IMR-90 (cell line): Measurements from ENCODE around the gene EXOC6. TPM values are rescaled to one million over a fixed set of nuclear protein-coding genes. Genes with fewer than 3 reads are reported as not detected.

Experiments used
- ATAC-seq: fragments of 200-7000 bp; cut with Tn5 transposase; 2 replicates; pipeline ENCODE4 v1.9.1; 2020; ENCODE audit warnings: low read depth, mild to moderate bottlenecking, moderate library complexity
- BruUV-seq: library from RNA; stranded (reverse); fragments of 400-500 nt; replicated peaks from 2 replicates; lab custom pipeline; 2021; lab: Mats Ljungman, UMichigan
- CTCF ChIA-PET: fragments of 300-600 bp; formaldehyde crosslinking; extraction: SDS; loops from one replicate; lab custom pipeline; 2021; ENCODE audit warnings: antibody characterized with exemption; lab: Yijun Ruan, JAX
- POLR2A ChIA-PET: fragments of 300-600 bp; sonication (Branson Sonifier 250); formaldehyde crosslinking; loops from one replicate; lab custom pipeline; 2022; ENCODE audit warnings: antibody characterized with exemption; ENCODE audit not compliant: unreplicated experiment; lab: Charles Lee
- DNase-seq: peaks from one replicate; pipeline ENCODE4 v3.0.0; 2013
- H2AFZ ChIP-seq: replicated peaks from 2 replicates; pipeline ENCODE3; 2013; ENCODE audit warnings: low read length, mild to moderate bottlenecking; ENCODE audit not compliant: poor library complexity
- H2AK5ac ChIP-seq: 2 replicates; pipeline ENCODE4 v1.6.1; 2013; ENCODE audit warnings: low read depth, low read length, inconsistent platforms
- H2AK9ac ChIP-seq: replicated peaks from 2 replicates; pipeline ENCODE3; 2013; ENCODE audit warnings: mild to moderate bottlenecking, low read depth, low read length, moderate library complexity; ENCODE audit not compliant: poor library complexity
- H2BK120ac ChIP-seq: 2 replicates; pipeline ENCODE4 v1.6.1; 2013; ENCODE audit warnings: low read depth, low read length, inconsistent platforms
- H2BK15ac ChIP-seq: 3 replicates; pipeline ENCODE4 v1.6.1; 2013; ENCODE audit warnings: low read depth, low read length, inconsistent platforms
- H2BK20ac ChIP-seq: 2 replicates; pipeline ENCODE4 v1.6.1; 2013; ENCODE audit warnings: low read depth, mild to moderate bottlenecking, inconsistent platforms, low read length, moderate library complexity
- H2BK5ac ChIP-seq: 2 replicates; pipeline ENCODE4 v1.6.1; 2013; ENCODE audit warnings: mild to moderate bottlenecking, low read depth, low read length, inconsistent platforms; ENCODE audit not compliant: poor library complexity, severe bottlenecking
- H3K14ac ChIP-seq: replicated peaks from 2 replicates; pipeline ENCODE4 v1.6.1; 2013; ENCODE audit warnings: low read depth, low read length, inconsistent platforms
- H3K18ac ChIP-seq: 2 replicates; pipeline ENCODE4 v1.6.1; 2013; ENCODE audit warnings: low read depth, low read length, control low read depth
- H3K23ac ChIP-seq: 2 replicates; pipeline ENCODE4 v1.6.1; 2013; ENCODE audit warnings: low read depth, low read length, inconsistent platforms
- H3K27ac ChIP-seq: 2 replicates; pipeline ENCODE4 v1.5.1; 2013; ENCODE audit warnings: mild to moderate bottlenecking, control low read depth, low read length; ENCODE audit not compliant: insufficient read depth
- H3K27me3 ChIP-seq: 2 replicates; pipeline ENCODE4 v1.6.1; 2013; ENCODE audit warnings: low read length; ENCODE audit not compliant: control insufficient read depth, insufficient read depth
- H3K36me3 ChIP-seq: 2 replicates; pipeline ENCODE4 v1.6.1; 2013; ENCODE audit warnings: low read length, mixed read lengths; ENCODE audit not compliant: control insufficient read depth, insufficient read depth
- H3K4ac ChIP-seq: 2 replicates; pipeline ENCODE4 v1.6.1; 2013; ENCODE audit warnings: low read depth, low read length, inconsistent platforms
- H3K4me1 ChIP-seq: 2 replicates; pipeline ENCODE4 v1.6.1; 2013; ENCODE audit warnings: low read length, mixed read lengths; ENCODE audit not compliant: control insufficient read depth, insufficient read depth
- H3K4me2 ChIP-seq: 2 replicates; pipeline ENCODE4 v1.6.1; 2013; ENCODE audit warnings: low read depth, mild to moderate bottlenecking, control low read depth, low read length, moderate library complexity
- H3K4me3 ChIP-seq: 2 replicates; pipeline ENCODE4 v1.5.1; 2013; ENCODE audit warnings: low read depth, mild to moderate bottlenecking, control low read depth, low read length, moderate library complexity; ENCODE audit not compliant: insufficient read depth
- H3K56ac ChIP-seq: 2 replicates; pipeline ENCODE4 v1.6.1; 2013; ENCODE audit warnings: low read length, inconsistent platforms; ENCODE audit not compliant: insufficient read depth; ENCODE audit errors: extremely low read depth
- H3K79me1 ChIP-seq, 2 experiments: 2 replicates each; pipeline ENCODE4 v1.6.1; 2013; ENCODE audit warnings: low read length in 2 of 2, inconsistent platforms in 1 of 2, low read depth in 1 of 2
- H3K9ac ChIP-seq: 2 replicates; pipeline ENCODE4 v1.6.1; 2013; ENCODE audit warnings: low read depth, low read length, control low read depth
- H3K9me1 ChIP-seq: 2 replicates; pipeline ENCODE4 v1.6.1; 2013; ENCODE audit warnings: low read length, inconsistent platforms; ENCODE audit not compliant: insufficient read depth
- H3K9me3 ChIP-seq: 2 replicates; pipeline ENCODE4 v1.6.1; 2013; ENCODE audit warnings: low read length; ENCODE audit not compliant: control insufficient read depth, insufficient read depth
- H4K20me1 ChIP-seq: 2 replicates; pipeline ENCODE4 v1.6.1; 2013; ENCODE audit warnings: low read length, inconsistent platforms; ENCODE audit not compliant: insufficient read depth
- H4K5ac ChIP-seq: 2 replicates; pipeline ENCODE4 v1.6.1; 2013; ENCODE audit warnings: mild to moderate bottlenecking, low read depth, low read length, control low read depth
- H4K8ac ChIP-seq, 2 experiments: 2 replicates each; pipeline ENCODE4 v1.6.1; 2013; ENCODE audit warnings: low read depth in 2 of 2, low read length in 2 of 2, control low read depth in 1 of 2, inconsistent platforms in 1 of 2
- H4K91ac ChIP-seq: 2 replicates; pipeline ENCODE4 v1.6.1; 2013; ENCODE audit warnings: low read depth, low read length, inconsistent platforms; ENCODE audit not compliant: insufficient read depth
- CHD1 ChIP-seq: IDR thresholded peaks from 2 replicates; pipeline ENCODE4 v1.6.1; 2012; ENCODE audit warnings: low read depth, low read length, improper control_type of control experiment
- FOS ChIP-seq: fragments of 150-350 bp; IDR thresholded peaks from 2 replicates; pipeline ENCODE4 v1.6.1; 2016; ENCODE audit warnings: low read depth, low read length
- MAFK ChIP-seq: IDR thresholded peaks from 2 replicates; pipeline ENCODE4 v1.6.1; 2012; ENCODE audit warnings: low read depth, low read length, improper control_type of control experiment
- POLR2A ChIP-seq: IDR thresholded peaks from 2 replicates; pipeline ENCODE4 v1.6.1; 2012; ENCODE audit warnings: mild to moderate bottlenecking, low read depth, low read length
- RFX5 ChIP-seq: IDR thresholded peaks from 2 replicates; pipeline ENCODE4 v1.8.0; 2012; ENCODE audit warnings: low read depth, mild to moderate bottlenecking, low read length, moderate library complexity
- SMC3 ChIP-seq: fragments of 150-350 bp; IDR thresholded peaks from 2 replicates; pipeline ENCODE4 v1.6.1; 2016; ENCODE audit warnings: low read depth, mild to moderate bottlenecking, antibody characterized with exemption, low read length, moderate library complexity
- WGBS, 2 experiments: methylation state at CpG; one replicate each; pipeline versions ENCODE4 v1.1.5 to v1.1.7; 2013; ENCODE audit warnings: missing lambda C conversion rate in 2 of 2; ENCODE audit not compliant: insufficient read length in 1 of 2; ENCODE audit errors: extremely low coverage in 2 of 2; 5-methylcytosine and 5-hydroxymethylcytosine counted together
- dilution Hi-C: fragments of 300-500 bp; cut with HindIII; formaldehyde crosslinking; loops from one replicate; pipeline ENCODE4 v1.14.3; 2018; ENCODE audit warnings: low sequenced_read_pairs; ENCODE audit not compliant: unreplicated experiment
- in situ Hi-C: fragments of 300-500 bp; cut with MboI; formaldehyde crosslinking; loops from 3 replicates; pipeline ENCODE4 v1.14.3; 2019; ENCODE audit warnings: low sequenced_read_pairs, inconsistent platforms, mixed read lengths
- intact Hi-C: fragments of 100-400 bp; cut with micrococcal nuclease; formaldehyde crosslinking; loops from 2 replicates; pipeline ENCODE4 v1.10.0; 2022
- polyA plus RNA-seq, 3 experiments: library from polyadenylated mRNA; depleted of rRNA; stranded (reverse); fragments of >200 nt; gene quantifications; 2 replicates each; pipeline ENCODE4 v1.2.3, GENCODE V29; 2012; ENCODE audit warnings: low replicate concordance in 1 of 3
- total RNA-seq: library from RNA; depleted of rRNA; stranded (reverse); fragments of >200 nt; gene quantifications from 2 replicates; pipeline ENCODE4 v1.2.3, GENCODE V29; 2012

EXOC6 gene
- total and polyA plus RNA-seq, 2 of the 4 experiments (the other 2 are of a cell fraction): 4.5 to 11.5 TPM

DNA sequence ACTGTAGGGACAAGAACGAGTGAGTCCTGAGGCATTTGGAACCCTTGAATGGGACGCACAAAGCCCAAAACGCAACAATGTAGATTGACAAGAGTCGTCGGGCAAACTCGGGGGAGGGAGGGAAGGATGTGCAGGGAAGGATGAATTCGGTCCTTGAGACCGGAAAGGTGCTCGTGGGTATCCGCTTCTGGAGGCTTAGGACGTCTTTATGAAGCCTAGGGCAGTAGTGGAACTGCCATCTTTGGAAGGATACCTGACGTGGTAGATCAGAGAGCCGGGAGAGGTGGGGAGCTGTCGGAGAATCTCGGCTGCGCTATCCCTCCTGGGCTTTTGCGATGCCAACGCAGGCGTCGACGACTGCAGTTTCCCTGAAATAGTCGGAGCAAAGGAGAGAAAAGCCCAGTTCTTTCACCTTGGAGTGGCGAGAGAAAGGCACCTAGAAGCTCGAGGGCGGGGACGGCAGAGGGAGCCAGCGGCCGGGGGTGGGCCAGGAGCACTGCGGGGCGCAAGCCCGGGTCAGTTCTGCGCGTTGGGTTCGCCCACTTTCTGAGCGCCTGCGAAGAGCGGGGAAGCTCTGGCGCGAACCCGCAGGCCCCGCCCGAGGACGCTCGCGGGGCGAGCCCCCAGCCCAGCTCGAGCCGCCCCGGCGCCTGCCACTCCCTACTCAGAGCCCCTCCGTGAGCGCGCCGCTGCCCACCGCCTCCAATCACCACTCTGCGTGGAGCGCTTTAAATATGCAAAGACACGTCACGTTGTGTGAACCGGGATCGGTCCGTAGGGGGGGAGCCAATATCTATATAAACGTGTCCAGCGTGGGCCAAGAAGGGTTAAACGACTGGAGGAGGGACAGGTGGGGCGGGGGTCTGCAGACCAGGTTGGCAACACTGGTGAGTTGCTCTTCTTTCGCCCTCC is 211.9 kb downstream of the EXOC6 start, which contains the start of gene CYP26C1 (continued):
- no peak for TF ChIP-seq SMC3

DNA sequence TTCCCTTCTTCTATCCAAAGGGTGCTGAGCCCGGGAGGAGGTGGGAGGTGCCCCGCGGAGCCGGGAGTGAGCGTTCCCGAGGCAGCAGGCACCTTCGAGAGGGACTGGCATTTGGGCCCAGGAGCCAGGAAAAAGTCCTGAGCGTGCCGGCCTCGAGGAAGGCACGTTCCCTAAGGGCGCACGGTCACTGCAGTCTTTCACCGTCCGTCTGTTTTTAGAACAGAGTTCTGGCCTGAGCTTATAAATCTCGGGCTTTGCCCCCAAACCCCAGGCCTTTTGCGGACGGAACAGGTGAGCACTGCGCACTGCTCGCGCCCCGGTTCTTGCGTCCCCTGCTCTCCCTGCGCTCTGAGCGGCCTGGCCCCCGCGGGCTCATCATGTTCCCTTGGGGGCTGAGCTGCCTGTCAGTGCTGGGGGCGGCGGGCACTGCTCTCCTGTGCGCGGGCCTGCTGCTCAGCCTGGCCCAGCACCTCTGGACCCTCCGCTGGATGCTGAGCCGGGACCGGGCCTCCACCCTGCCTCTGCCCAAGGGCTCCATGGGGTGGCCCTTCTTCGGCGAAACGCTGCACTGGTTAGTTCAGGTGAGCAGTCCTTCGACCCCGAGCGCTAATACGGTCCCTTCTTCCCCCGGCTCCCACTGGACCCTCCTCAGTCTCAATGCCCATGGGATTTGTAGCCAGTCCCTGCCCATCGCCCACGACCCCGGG is 212.7 kb downstream of the EXOC6 start:
- Histone ChIP-seq H3K4me3 (no peak overlapping the region), H3K14ac (no peak overlapping the region), H3K9ac (no peak overlapping the region), H3K27ac (no peak overlapping the region), H3K9me1 (no peaks in the 10 kb centered on the region), H3K56ac (no peak overlapping the region), H2BK15ac (no peak overlapping the region), H4K20me1 (no peaks in the 10 kb centered on the region; the same call in 1 of the 2 replicates), H3K18ac (no peak overlapping the region), H4K91ac (no peak overlapping the region), H2AFZ (no peak overlapping the region), H4K5ac (no peak overlapping the region), H4K8ac (no peak overlapping the region), H2AK9ac (no peak overlapping the region), H2BK20ac (no peak overlapping the region), H3K4me1 (peaks cover 4% of the 10 kb centered on the region; the same call in 1 of the 2 replicates), H3K4me2 (no peak overlapping the region), H3K36me3 (no peaks in the 10 kb centered on the region; the same call in 1 of the 2 replicates), H3K79me1 (no peaks in the 10 kb centered on the region), H2AK5ac (no peak overlapping the region), H3K4ac (no peak overlapping the region), H3K23ac (no peak overlapping the region), H3K9me3 (no peaks in the 10 kb centered on the region), H3K27me3 (peaks cover 58% of the 10 kb centered on the region), H2BK5ac (no peak overlapping the region), H2BK120ac (no peak overlapping the region)
- in situ Hi-C loops (no loop called here), dilution Hi-C loops (no loop called here), intact Hi-C loops (no loop called here)
- 40% methylated on average over 27 of the region's 45 CpGs; no CpG with 5 or more reads in 1 of the 2 experiments for WGBS, 2 experiments
- DNase-seq (no peak), ATAC-seq (no peak)
- ChIA-PET POLR2A (no interaction called here), CTCF (no interaction called here)
- TF ChIP-seq POLR2A: no peak
- no peak for TF ChIP-seq MAFK
- no peak for TF ChIP-seq CHD1
- TF ChIP-seq FOS: no peak
- no peak for TF ChIP-seq RFX5
- BruUV-seq: no TSS peak
